NCI-H69 (cell line): ENCODE measurements around the gene HHLA2.

ENCODE experiments used
- DNase-seq: peaks from one replicate; lab custom pipeline; 2025; lab: John Stamatoyannopoulos, UW

HHLA2 gene

DNA sequence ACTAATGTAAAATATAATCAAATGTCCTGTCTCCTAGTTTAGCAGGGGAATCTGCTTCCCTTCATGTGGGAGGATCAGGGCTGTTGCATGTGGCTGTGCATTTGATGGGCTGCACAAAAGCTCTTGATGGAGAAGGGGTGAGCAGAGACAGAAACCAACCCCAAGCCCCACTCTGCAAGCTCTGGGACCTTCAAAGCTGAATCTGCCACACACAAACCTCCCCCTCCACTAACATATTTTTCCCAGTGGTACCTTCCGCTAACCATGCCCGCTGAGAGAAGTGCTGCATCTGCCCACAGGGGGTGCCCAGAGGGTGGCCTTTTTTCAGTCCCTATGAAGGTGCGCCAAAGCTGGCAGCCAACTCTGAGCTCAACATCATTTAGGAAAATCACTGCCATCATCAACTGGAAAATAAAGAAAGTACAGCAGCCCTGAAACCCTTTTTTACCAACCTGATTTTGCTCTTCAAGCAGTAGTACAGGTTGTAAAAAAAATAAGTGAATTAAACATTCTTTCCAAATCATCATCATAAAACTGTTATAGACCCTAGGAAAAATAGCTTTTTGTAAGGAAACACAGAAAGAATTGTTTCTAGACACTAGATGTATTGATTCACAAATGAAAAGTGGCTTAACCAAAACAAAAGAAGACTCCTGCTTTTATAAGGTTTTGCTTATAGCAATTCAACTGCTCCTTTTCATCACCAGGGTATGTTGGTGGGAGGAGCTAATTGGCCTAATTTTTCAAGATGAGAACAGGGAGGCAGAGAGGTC is 97.0 kb downstream of the HHLA2 start:
- peak; percentile 86 for DNase-seq

DNA sequence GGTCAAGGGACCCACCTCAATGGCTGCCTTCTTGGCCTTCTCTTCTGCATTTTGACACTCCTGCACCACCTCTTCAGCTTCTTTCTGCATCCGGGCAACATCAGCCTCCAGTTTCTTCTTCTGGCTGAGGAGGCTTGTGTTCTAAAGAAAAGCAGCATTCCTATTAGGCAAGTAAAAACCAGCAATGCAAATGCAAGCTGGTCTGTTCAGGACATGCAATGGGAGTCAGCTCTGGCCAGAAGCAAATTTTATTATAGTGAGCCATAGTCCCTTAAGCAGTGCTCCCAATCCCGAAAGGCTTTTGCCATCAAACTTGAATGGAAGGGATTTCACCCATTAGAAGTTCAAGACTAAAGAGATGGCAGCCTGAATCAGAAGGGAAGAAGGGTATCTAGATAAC is 97.7 kb downstream of the HHLA2 start:
- DNase-seq = no peak

DNA sequence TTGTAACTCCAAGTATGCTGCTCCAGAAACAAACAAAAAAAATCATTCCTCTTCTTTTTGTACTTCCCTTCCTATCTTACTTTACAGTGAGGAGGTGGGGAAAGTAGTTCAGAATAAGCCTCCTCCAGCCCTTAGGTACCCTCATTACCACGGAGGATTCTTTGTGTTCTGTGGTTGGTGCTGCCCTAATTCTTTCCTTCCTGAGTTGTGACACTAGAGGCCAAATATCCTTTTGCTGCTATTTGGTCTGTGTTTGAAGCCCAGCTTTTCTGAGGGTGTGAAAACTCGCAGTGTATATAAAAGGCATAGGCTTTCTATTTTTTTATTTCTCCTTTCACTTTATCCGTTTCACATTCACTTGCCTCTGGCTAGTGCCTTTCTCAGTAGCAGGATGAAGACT is 98.2 kb downstream of the HHLA2 start:
- no peak for DNase-seq

DNA sequence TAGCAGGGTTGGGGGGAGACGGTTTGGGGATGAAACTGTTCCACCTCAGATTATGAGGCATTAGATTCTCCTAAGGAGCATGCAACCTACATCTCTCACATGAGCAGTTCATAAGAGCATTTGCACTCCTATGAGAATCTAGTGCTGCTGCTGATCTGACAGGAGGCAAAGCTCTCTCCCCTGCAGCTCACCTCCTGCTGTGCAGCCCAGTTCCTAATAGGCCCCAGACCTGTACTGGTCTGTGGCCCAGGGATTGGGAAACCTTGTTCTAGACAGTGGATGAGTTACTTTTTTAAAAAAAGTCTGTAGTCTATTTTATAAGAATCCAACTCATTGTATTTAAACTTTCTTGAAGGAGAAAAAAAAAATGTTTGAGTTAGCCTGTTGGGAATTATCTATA is 100.0 kb downstream of the HHLA2 start:
- peak; percentile 27 for DNase-seq

DNA sequence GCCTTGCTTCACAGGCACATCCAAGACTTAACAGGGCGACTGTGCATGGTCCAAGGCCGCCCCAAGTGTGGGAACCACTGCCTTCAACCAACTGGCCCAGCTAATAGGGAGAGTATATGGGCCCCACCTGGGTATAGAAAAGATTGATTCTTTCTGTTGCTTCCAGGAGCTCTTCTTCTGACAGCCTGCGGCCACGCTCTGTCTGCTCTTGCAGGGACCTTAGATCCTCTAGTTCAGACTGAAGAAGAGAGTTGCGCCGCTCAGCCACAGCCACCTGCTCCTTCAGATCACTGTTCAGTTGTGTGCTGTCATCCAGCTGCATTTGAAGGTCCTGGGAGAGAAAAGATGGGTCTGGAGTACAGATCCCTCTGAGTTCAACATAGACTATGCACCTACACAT is 102.2 kb downstream of the HHLA2 start:
- no peak for DNase-seq

DNA sequence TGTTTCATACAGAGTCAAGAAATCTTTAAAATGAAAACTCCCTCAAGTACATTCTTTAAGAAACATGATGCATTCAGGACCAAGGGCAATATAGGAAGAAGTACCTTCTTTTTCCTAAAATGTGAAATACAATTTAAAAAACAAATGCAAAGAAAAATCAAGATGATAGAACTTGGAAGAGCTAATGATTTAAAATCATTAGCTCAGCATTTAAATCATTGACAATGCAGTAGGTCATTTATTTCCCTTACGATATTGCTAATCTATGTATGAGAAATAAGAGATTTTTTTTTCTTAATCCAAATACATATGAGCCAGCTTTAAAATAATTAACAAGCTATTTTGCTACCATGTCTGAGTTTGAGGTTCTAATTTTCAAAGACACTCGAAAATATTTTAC is 105.5 kb downstream of the HHLA2 start:
- DNase-seq = no peak

DNA sequence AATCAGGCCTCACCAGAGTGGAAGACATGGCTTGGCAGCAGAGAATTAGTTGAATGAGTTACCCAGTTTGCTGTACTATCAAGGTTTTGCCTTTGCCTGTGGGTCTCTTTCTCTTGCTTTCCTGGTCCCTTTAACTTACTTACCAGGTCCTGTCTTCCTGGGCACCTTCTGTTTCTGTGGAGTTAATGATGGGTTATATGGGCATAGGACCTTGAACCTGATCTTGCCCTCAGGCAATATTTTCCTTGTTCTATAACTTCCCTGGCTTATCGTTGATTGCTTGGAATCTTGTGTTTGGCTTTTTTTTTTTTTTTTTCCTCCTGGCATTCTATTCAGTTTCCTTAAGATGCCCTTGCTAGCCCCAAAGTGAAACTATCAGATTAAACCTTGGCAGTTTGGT is 106.8 kb downstream of the HHLA2 start:
- peak; percentile 85 for DNase-seq

DNA sequence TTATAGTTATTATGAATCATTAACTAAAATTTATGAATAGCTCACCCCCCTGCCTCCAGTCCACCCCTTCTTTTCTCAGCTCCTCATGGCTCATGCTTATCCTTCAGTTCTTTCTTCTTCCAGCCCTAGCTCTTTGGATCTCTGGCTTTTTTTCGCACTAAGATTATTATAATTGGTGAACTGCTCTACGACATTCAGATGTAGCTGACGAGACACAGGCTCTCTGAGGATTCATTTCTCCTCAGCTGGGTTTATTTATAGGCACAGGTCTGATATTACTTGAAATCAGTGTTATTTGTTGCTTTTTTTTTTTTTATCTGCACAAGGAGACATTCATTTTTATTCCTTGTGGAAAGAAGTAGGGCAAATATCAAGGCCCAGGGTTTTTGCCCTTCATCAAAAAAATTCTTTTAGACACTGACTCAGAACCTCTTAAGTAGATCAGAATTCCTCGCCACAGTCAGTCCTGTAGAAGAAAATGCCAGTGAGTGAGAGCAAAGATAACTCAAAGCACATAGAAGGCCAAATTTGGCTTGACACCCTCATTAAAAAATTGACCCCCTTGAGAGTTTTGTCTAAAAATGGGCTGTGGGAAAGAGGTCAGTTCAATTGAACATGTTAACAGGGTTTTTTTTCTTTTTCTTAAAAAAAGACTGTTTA is 107.5 kb downstream of the HHLA2 start:
- DNase-seq = peak; percentile 53

DNA sequence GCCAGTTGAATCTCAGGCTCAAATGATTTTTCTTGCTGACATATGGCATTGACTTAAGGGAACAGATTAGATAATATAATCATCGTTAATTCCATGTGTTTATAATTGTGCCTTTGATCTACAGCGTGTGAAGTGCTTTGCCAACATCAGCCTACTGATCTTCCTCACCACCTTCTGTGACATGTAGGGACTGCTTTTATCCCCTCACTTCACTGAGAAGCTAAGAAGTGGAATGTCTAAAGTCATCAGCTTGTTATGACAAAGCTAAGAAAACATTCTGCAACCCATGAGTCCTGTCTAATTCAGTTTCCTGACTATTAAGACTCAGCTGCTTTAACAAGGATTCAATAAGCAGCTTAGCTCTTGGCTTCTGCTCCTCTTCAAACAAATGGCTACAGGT is 108.0 kb downstream of the HHLA2 start:
- peak; percentile 64 for DNase-seq

DNA sequence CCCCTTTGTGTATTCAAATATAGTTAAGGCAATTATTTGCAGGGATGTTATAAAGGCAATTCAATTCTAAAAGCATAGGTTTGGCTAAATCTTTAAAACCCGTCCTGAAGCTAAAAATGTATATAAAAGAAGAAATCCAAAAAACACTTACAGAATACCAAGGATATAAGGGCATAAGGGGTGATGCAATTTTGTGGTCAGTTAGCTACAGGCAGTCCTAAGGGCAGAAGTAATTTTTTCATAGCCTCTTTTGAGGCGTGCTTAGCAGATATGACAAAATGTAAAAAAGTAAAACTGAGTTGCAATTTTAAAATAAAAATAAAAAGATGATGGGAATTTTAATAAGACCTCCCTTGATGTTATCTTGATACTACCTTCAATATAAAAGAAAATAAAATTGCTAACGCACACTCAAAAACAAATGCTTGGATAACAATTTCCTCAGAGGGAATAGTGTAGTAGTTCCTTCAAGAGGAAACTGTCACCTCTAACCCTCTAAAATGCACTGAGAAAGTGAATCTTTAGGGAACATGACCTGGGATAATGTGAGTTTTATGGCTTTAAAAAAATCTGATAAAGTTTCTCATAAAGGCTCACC is 109.8 kb downstream of the HHLA2 start:
- DNase-seq = peak; percentile 71

DNA sequence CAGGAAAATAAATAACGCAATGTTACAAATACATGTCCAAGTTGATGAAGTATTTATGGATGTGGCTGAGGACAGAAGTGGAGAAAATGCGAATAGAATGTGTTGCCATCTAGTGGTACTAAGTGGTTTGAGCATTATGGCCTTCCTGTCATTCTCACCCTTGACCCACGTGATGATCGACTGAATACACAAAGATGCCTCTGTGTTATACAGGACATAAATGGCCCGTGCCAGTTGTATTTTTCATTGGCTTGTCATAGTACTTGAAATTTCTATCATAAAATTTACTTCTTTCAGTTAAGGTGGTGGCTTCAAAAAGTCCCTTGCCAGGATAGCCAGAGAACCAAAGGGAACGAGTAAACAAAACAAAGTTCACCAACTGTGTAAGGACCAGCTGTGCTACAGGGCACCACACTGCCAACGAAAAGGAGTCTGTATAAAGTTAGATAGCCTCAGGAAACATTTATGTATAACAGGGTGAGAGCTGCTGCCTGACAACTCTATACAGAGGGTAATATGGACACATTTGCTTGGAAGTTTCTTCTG is 110.4 kb downstream of the HHLA2 start:
- DNase-seq = peak; percentile 85

DNA sequence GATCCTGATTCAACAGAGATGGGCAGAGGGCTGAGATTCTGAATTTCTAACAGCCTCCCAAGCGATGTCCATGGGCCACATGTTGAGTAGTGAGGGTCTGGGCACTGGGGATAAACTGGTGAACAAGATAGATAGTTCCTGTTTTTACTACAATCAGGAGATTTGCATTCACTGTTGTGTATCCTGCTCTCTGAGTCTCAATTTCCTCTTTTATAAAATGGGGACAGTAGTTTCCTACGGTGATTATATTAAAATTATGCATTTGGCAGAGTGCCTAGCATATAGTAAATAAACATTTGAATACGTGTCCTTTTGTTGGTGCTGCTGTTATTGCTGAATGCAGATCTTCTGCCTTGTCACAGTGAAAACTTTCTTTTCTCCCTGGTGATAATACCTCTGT is 111.5 kb downstream of the HHLA2 start:
- peak; percentile 55 for DNase-seq

DNA sequence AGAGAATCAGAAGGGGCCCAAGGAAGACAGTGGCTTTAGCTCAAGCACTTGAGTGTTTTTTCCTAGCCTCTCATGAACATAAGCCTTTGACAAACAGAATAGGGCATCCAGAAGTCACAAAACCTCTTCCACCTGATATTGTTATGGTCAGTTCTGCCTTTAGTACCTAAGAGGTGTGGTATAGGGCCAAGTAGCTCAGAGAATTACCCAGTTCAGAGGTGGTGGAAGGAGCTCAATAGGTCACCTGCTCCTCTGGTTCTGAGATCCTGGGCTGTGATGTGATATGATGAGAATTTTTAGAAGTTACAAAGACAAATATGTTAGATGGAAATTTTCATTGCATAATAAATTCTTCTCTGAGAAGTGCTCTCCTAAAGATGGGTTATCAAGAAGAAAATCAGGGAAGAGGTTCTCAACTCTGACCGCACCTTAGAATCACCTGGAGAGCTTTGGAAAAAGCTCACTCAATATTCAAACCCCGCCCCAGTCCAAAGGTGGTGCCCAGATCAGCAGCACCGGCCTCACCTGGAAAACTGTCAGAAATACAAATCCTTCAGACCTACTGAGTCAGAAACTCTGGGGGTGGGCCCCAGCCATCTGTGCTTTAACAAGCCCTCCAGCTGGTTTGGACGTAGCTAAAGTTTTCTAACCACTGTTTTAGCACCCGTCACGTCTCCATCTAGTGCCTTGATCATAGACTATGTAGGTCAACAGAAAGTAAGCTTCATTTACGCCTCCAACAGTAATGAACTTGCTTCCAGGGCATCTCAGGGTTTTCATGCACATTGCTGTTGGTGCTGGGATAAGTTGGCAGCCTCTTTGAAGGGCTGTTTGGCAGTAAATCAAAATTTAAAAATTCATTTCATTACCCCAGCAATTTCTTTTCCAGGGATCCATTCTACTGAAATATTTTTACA is 112.8 kb downstream of the HHLA2 start:
- DNase-seq = no peak

DNA sequence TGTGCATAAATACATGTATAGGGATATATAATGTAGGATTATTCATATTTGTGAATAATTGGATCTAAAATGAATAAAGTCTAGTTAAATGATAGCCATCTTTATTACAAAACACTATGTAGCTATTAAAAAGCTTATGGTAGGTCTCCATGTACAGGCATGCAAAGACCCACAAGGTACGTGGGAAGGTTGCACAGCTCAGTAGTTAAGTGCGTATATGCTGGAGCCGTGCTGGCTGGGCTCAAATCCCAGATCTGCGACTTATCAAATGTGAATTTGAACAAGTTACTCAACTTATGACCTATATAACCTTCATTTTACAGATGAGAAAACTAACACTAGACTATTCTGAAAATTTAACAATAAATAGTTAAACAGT is 113.4 kb downstream of the HHLA2 start:
- no peak for DNase-seq

DNA sequence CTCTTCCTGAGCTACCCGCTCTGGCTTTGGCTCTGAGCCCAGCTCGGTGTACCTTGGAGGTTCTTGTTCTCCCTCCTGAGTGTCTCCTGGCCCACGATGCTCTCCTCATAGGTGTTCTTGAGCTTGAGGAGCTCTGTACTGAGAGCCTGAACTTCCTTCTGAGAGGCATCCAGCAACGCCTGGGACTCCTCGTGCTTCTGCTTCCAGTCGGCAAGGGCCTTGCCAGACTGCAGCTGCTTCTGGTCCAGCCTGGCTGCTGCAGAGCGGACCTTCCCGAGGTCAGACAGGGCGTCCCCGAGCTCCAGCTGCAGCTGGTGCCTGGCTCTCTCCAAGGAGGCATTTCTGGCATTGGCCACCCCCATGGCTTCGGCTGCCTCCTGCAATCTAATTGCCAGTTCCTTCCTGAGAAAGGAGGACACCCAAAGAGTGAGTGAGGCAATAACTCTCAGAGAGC is 114.2 kb downstream of the HHLA2 start:
- no peak for DNase-seq

DNA sequence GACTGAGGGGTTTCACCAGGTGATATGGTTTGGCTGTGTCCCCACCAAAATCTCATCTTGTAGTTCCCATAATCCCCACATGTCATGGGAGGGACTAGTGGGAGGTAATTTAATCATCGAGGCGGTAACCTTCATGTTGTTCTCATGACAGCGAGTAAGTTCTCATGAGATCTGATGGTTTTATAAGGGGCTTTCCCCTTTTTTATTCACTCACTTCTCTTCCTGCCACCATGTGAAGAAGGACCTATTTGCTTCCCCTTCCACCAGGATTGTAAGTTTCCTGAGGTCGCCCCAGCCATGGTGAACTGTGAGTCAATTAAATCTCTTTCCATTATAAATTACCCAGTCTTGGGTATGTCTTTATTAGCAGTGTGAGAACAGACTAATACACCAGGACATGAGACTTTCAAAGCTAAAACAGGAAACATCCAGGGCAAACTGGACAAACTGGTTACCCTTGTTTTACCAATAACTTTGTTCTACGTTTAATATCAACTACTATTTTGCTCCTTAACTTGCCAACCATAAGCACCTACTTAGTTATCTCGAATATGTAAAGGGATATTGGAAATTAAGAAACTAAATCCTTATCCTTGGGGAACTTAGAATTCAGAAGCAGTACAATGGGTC is 115.9 kb downstream of the HHLA2 start:
- DNase-seq = no peak

DNA sequence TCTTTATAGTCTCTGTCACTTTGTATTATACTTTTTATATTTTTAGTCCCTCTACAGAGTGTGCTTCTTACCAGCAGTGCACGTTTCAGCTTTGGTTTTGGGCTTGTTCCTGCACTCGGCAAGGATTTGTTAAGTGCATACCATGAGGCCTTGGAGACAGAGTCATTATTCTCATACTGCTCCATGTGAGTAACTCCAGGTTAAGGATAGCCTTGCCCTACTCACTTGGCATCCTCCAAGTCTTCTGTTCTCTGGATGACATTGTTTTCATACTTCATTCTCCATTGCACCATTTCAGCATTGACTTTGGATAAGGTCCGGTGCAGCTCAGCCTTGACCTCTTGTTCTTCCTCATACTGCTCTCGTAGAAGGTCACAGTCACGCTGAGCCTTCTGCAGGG is 117.7 kb downstream of the HHLA2 start:
- DNase-seq = no peak

DNA sequence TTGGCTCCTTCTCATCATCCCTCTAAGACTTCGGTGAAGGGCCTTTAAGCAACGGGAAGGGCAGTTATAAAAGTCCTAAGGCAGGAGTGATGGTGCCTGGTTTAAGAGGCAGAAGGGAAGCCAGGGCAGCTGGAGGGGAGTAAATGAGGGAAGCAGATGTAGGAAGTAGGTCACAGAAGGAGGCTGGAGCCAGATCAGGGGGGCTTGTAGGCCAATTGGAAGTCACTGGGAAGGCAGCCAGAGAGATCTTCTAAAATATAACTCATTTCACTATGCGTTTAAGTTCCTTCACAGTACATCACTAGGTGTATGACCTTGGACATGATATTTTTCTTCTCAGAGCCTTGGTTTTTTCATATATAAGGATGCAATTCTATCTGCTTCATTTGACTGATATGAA is 119.3 kb downstream of the HHLA2 start:
- DNase-seq = peak; percentile 2

DNA sequence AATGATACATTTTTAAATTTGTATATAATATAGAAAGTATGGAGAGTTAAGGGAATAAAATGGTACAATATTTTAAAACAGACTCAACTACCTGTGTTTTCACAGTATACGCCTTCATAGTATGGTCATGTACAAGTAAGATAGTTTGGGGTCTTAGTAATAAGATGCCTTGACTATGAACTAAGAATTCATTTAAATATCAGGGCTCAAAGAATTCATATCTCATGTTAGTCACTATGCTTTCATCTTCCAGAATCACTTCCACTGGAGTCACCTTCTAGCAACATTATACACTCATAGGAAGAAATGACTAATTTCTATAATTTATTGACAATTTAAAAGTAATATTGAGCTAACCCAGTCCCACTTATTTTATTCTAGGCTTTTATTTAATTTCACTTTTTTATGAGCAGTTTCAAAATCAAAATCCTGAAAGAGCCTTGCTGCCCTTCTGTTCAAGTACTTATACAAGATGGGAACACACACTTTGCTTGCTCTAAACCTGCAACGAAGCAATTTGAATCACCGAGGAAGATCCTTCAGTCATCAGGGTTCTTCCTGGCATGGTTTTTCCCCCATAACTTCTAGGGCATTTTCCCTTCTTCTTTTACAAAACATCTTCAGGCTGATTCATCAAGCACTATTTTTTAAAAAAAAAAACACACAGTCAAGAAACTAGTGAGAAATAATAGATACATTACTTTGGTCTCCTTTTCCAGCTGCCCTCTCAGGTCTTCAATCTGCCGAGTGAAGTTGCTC is 119.9 kb downstream of the HHLA2 start:
- no peak for DNase-seq

DNA sequence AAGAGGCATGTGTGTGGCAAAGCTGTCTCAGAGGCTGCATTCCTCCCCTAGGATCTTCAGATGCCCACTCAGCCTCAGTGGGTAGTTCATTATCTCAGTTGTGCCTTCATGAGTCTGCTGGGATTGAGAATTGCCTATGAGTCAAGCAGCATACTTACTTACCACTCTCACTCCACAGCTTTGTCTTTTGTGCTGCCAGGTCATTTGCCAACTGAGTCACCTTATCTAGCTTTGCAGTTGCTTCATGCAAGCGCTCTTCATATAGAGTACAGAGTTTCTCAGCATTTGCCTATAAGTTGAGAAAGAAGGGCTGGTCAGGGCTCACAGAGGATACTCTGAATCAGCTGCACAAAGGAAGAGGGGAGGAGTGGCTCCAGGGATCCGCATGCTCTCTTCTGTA is 124.6 kb downstream of the HHLA2 start:
- no peak for DNase-seq
